GM12801 (cell line): ENCODE measurements around the gene CA10.

Source experiments
- TF ChIP-seq, protein P1 (sequence below): IDR thresholded peaks from one replicate; pipeline ENCODE4 v1.5.1; 2011; ENCODE audit warnings: control low read depth; ENCODE audit not compliant: insufficient read length; ENCODE audit errors: extremely low read depth

CA10 gene

DNA sequence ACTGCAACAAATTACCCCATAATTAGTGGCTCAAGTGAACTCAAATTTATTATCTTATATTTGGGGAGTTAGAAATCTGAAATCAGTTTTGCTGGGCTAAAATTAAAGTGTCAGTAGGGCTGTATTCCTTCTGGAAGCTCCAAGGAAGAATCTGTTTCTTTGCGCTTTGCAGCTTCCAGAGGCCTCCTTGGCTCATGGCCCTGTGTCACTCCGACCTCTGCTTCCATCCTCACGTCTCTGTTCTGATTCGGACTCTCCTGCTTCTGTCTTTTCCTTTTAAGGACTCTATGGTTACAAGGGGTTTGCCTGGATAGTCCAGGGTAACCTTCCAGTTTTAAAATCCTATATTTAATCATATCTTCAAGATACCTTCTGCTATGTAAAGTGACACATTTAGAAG is 232.1 kb downstream of the CA10 start:
- TF ChIP-seq, protein P1, sequence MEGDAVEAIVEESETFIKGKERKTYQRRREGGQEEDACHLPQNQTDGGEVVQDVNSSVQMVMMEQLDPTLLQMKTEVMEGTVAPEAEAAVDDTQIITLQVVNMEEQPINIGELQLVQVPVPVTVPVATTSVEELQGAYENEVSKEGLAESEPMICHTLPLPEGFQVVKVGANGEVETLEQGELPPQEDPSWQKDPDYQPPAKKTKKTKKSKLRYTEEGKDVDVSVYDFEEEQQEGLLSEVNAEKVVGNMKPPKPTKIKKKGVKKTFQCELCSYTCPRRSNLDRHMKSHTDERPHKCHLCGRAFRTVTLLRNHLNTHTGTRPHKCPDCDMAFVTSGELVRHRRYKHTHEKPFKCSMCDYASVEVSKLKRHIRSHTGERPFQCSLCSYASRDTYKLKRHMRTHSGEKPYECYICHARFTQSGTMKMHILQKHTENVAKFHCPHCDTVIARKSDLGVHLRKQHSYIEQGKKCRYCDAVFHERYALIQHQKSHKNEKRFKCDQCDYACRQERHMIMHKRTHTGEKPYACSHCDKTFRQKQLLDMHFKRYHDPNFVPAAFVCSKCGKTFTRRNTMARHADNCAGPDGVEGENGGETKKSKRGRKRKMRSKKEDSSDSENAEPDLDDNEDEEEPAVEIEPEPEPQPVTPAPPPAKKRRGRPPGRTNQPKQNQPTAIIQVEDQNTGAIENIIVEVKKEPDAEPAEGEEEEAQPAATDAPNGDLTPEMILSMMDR = no peak

DNA sequence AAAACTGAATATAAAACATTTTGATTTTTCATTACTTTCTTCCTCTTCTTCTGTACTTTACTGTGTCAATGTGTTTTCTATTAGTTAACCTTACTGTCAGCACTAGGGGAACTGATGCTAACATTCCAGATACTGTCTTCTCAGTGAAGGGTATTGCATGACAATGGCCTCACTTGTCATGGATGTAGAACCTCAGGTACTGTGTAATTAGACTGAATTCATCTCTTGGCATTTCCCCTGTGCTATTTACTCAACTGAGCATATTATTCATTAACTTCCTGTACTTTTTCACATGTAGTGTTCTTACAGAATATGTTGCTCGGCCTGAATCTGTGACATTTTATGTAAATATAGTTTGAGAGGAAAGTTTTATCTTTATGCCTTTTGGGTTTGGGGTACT is 237.0 kb downstream of the CA10 start:
- TF ChIP-seq, protein P1 = no peak

DNA sequence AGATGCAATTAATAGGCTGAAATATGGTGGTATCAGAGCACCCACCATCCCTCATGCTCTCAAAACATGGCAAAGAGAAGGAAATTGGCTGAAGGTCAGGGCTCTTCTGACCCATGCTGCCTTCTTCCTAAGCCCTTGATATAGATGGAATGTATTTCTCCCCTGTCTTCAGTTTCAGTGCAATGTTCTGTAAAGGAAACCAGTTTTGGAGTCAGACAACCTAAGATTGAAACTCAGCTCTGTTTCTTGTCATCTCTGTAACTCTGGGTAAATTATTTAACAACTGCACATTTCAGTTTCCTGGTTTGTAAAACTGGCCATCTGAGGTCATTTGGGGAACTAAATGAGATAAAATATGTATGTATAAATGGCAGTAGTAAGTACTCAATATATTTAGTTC is 243.9 kb downstream of the CA10 start:
- TF ChIP-seq, protein P1 = no peak

DNA sequence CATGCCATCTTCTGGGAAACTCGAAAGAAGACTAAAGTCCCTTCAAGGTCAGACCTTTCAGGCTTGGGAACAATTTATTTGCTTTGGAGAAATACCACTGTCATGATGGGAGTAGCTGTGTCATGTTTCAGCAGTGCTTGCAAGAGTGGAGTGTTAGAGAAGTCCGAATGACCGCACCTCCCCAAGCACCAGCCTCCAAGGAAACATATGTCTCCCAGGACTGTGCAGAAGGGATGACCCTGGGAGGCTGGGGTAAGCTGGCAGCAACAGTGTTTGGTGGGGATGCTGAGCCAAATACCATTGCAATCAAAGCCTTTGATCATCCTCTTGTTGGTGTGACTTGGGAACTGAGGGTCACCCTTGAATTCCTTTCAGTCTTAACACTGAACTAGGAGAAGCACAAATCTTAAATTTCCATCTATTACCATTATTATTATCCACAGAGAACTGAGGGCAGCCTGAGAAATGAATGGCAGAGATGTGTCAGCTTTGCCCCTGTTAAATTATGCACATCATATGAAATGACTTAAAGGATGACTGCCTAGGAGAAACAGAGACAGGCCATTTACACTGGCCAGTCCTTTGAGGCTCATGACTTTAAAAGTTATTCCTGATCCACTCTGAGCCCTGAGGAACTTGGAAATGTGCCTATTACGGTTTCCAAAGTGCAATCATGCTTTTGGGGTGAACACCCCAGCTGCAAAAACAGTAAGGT is 244.9 kb downstream of the CA10 start:
- TF ChIP-seq, protein P1 = no peak

DNA sequence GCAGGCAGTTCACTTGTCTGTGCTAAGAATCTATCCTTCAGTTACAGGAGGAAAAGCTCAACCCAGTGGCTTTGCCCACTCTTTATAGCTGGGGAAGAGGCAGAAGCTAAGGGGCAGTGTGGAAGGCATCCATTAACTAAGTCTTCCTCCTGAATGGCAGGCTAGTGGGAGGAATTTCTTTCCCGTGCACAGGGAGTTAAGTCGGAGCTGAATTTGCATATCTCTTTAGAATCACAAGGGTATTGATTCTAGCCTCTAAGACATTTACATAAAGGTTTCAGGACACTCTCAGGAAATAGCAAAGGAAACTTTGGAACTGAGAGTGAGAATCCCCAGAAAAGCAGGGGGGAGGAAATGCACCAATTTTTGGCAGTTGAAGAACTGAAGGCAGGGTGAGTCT is 245.6 kb downstream of the CA10 start:
- TF ChIP-seq, protein P1 = no peak

DNA sequence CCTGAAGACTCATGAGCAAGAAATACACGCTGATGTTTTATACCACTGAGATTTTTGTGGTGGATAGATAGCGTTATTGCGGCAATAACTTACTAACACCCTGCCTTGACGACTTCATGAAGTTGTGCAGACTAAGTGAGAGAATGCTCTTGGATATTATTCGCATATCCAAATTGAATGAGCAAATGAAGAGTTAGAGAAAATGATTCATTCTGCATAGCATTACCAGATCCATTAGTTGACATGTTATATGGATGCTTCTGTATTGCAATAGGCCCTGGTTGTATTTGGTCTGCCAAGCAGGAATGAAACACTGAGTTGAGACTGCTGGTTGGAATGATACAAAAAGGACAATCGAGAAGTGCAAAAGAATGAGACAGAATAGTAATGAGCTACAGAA is 247.3 kb downstream of the CA10 start:
- TF ChIP-seq, protein P1 = no peak

DNA sequence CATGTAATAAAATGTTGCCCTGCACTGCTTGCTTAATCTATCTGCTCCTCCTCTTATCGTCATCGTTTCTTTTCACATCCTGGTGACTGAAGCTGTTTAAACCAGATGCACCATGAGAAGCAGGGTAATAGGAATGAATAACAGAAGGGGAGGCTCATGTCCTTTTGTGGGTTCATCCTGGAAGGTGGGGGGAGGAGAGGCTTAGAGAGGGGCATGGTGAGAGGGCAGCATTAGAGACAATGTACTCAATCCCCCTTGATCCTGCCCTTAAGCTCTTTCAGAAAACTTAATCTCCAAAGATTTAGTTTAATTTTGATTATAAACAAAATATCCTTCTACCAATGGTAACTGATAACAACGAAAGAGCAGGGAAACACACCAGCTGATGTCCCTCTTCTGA is 248.5 kb downstream of the CA10 start:
- TF ChIP-seq, protein P1 = no peak
